DND-41 (cell line): Measurements from ENCODE around the gene NRARP.

Experiments used
- ATAC-seq: fragments of 200-7000 bp; cut with Tn5 transposase; 3 replicates; pipeline ENCODE4 v1.9.1; 2021; ENCODE audit warnings: low read depth; ENCODE audit not compliant: insufficient read depth
- DNase-seq: peaks from one replicate; pipeline ENCODE4 v3.0.0-alpha.2; 2020
- H2AFZ ChIP-seq: 2 replicates; pipeline ENCODE4 v1.6.0; 2012; ENCODE audit warnings: low read depth, low read length
- H3K27ac ChIP-seq: 2 replicates; pipeline ENCODE4 v1.5.1; 2012; ENCODE audit warnings: low read length, inconsistent platforms
- H3K27me3 ChIP-seq: fragments of 200-600 bp; sonication (generic); 2 replicates; pipeline ENCODE4 v1.6.0; 2012; ENCODE audit warnings: low read length, mild to moderate bottlenecking, inconsistent platforms; ENCODE audit not compliant: insufficient read depth, poor library complexity
- H3K36me3 ChIP-seq: 2 replicates; pipeline ENCODE4 v1.5.1; 2012; ENCODE audit warnings: low read length, inconsistent platforms; ENCODE audit not compliant: insufficient read depth
- H3K4me1 ChIP-seq: 2 replicates; pipeline ENCODE4 v1.5.1; 2012; ENCODE audit warnings: mild to moderate bottlenecking, low read length; ENCODE audit not compliant: insufficient read depth
- H3K4me2 ChIP-seq: 2 replicates; pipeline ENCODE4 v1.6.0; 2012; ENCODE audit warnings: mild to moderate bottlenecking, moderate library complexity, low read length, inconsistent platforms; ENCODE audit not compliant: insufficient read depth
- H3K4me3 ChIP-seq, 2 experiments: fragments of 200-600 bp in 1 of 2; shearing (Covaris generic) in 1 of 2; 2 replicates each; pipeline ENCODE4 v1.5.1; 2012 to 2016; ENCODE audit warnings: inconsistent platforms in 2 of 2, low read length in 2 of 2, mild to moderate bottlenecking in 2 of 2, low read depth in 1 of 2, moderate library complexity in 1 of 2
- H3K79me2 ChIP-seq: 2 replicates; pipeline ENCODE4 v1.6.0; 2012; ENCODE audit warnings: low read length, inconsistent platforms; ENCODE audit not compliant: insufficient read depth
- H3K9ac ChIP-seq: 2 replicates; pipeline ENCODE4 v1.6.0; 2012; ENCODE audit warnings: low read depth, mild to moderate bottlenecking, inconsistent platforms, low read length, moderate library complexity
- H3K9me3 ChIP-seq: 2 replicates; pipeline ENCODE4 v1.5.1; 2012; ENCODE audit warnings: low read length, moderate library complexity, mild to moderate bottlenecking, inconsistent platforms; ENCODE audit not compliant: insufficient read depth, severe bottlenecking
- H4K20me1 ChIP-seq: 2 replicates; pipeline ENCODE4 v1.6.0; 2012; ENCODE audit warnings: low read length; ENCODE audit not compliant: insufficient read depth
- CTCF ChIP-seq: IDR thresholded peaks from 2 replicates; pipeline ENCODE4 v1.5.1; 2012; ENCODE audit warnings: borderline replicate concordance, low read length, moderate library complexity, mild to moderate bottlenecking; ENCODE audit not compliant: poor library complexity, severe bottlenecking; ENCODE audit errors: extremely low read depth
- EZH2 ChIP-seq: IDR thresholded peaks from 3 replicates; pipeline ENCODE4 v1.6.1; 2012; ENCODE audit warnings: borderline replicate concordance, low read depth, mild to moderate bottlenecking, moderate library complexity, low read length, inconsistent platforms; ENCODE audit not compliant: severe bottlenecking

Gene NRARP

GRCh38 chr9:137313326-137313936 lies 11.4 kb upstream of the NRARP start:
- H3K4me2 ChIP-seq: no peak overlapping the region
- no peaks in the 10 kb centered on the region for H3K27me3 ChIP-seq
- no peaks in the 10 kb centered on the region for H3K9me3 ChIP-seq
- no peak overlapping the region for H2AFZ ChIP-seq
- no peaks in the 10 kb centered on the region for H3K36me3 ChIP-seq
- H3K4me1 ChIP-seq: no peaks in the 10 kb centered on the region
- H4K20me1 ChIP-seq: no peaks in the 10 kb centered on the region
- H3K9ac ChIP-seq: no peak overlapping the region
- no peak overlapping the region for H3K27ac ChIP-seq
- TF ChIP-seq EZH2 (no peak), CTCF (no peak)
- H3K4me3 ChIP-seq: no peak overlapping the region
- DNase-seq: no peak
- no peaks in the 10 kb centered on the region for H3K79me2 ChIP-seq
- ATAC-seq: no peak

- ATAC-seq: no peak
- Histone ChIP-seq H3K9ac (no peak overlapping the region), H3K27me3 (no peaks in the 10 kb centered on the region), H4K20me1 (no peaks in the 10 kb centered on the region), H2AFZ (no peak overlapping the region), H3K4me3 (no peak overlapping the region), H3K4me2 (no peak overlapping the region), H3K4me1 (no peaks in the 10 kb centered on the region), H3K27ac (no peak overlapping the region), H3K9me3 (no peaks in the 10 kb centered on the region), H3K79me2 (no peaks in the 10 kb centered on the region), H3K36me3 (no peaks in the 10 kb centered on the region)
- no peak for DNase-seq
- TF ChIP-seq EZH2 (no peak), CTCF (no peak)
Observed at GRCh38 chr9:137312852-137313325, 10.8 kb upstream of the NRARP start.

GRCh38 chr9:137311986-137312851 lies 10.1 kb upstream of the NRARP start:
- Histone ChIP-seq H3K9ac (no peak overlapping the region), H3K4me2 (no peak overlapping the region), H4K20me1 (no peaks in the 10 kb centered on the region), H3K9me3 (no peaks in the 10 kb centered on the region), H3K79me2 (no peaks in the 10 kb centered on the region), H3K4me1 (no peaks in the 10 kb centered on the region), H3K27me3 (no peaks in the 10 kb centered on the region), H2AFZ (no peak overlapping the region), H3K4me3 (no peak overlapping the region), H3K27ac (no peak overlapping the region), H3K36me3 (no peaks in the 10 kb centered on the region)
- TF ChIP-seq CTCF (no peak), EZH2 (no peak)
- DNase-seq: no peak
- no peak for ATAC-seq
